Endothelial cell (in vitro differentiated cells): ENCODE data around the gene OR5K1. TPM values are rescaled to one million over a fixed set of nuclear protein-coding genes. Genes with fewer than 3 reads are reported as not detected.

ENCODE experiments used
- DNase-seq: peaks from one replicate; pipeline ENCODE4 v3.0.0; 2021; ENCODE audit warnings: low spot score
- H3K27ac Mint-ChIP-seq: one replicate; pipeline ENCODE4 v1.8.0; 2021; ENCODE audit warnings: mixed read lengths, inconsistent platforms; ENCODE audit not compliant: unreplicated experiment
- H3K27me3 Mint-ChIP-seq: one replicate; pipeline ENCODE4 v1.8.0; 2021; ENCODE audit warnings: mild to moderate bottlenecking, moderate library complexity, mixed read lengths, inconsistent platforms; ENCODE audit not compliant: unreplicated experiment
- H3K36me3 Mint-ChIP-seq: one replicate; pipeline ENCODE4 v1.8.0; 2021; ENCODE audit warnings: mild to moderate bottlenecking, low read depth, mixed read lengths, inconsistent platforms; ENCODE audit not compliant: unreplicated experiment
- H3K4me1 Mint-ChIP-seq: one replicate; pipeline ENCODE4 v1.8.0; 2021; ENCODE audit warnings: mild to moderate bottlenecking, mixed read lengths, inconsistent platforms; ENCODE audit not compliant: unreplicated experiment
- H3K4me3 Mint-ChIP-seq: one replicate; pipeline ENCODE4 v1.8.0; 2021; ENCODE audit warnings: mild to moderate bottlenecking, mixed read lengths, inconsistent platforms; ENCODE audit not compliant: unreplicated experiment
- H3K9me3 Mint-ChIP-seq: one replicate; pipeline ENCODE4 v1.8.0; 2021; ENCODE audit warnings: mixed read lengths, inconsistent platforms; ENCODE audit not compliant: unreplicated experiment
- total RNA-seq: library from RNA; stranded (reverse); fragmentation: NEBNext Ultra II Directional; extraction: Animal tissue kit (Norgen Biotek cat#: 25700); gene quantifications from one replicate; pipeline ENCODE4 v1.2.1, GENCODE V29; 2021; ENCODE audit not compliant: unreplicated experiment
- TF ChIP-seq, protein P1 (sequence below): fragments of 200-600 bp; sonication (generic); IDR thresholded peaks from one replicate; pipeline ENCODE4 v1.5.0; 2021; ENCODE audit warnings: antibody characterized with exemption; ENCODE audit not compliant: unreplicated experiment

The OR5K1 gene
- total RNA-seq, 1 donor from 2014 or later: not detected

- Mint-ChIP-seq H3K4me3 (no peak overlapping the region), H3K4me1 (peaks cover 4% of the 10 kb centered on the region), H3K27ac (no peak overlapping the region), H3K27me3 (no peaks in the 10 kb centered on the region), H3K9me3 (no peaks in the 10 kb centered on the region), H3K36me3 (no peaks in the 10 kb centered on the region)
- no peak for DNase-seq
- TF ChIP-seq, protein P1, sequence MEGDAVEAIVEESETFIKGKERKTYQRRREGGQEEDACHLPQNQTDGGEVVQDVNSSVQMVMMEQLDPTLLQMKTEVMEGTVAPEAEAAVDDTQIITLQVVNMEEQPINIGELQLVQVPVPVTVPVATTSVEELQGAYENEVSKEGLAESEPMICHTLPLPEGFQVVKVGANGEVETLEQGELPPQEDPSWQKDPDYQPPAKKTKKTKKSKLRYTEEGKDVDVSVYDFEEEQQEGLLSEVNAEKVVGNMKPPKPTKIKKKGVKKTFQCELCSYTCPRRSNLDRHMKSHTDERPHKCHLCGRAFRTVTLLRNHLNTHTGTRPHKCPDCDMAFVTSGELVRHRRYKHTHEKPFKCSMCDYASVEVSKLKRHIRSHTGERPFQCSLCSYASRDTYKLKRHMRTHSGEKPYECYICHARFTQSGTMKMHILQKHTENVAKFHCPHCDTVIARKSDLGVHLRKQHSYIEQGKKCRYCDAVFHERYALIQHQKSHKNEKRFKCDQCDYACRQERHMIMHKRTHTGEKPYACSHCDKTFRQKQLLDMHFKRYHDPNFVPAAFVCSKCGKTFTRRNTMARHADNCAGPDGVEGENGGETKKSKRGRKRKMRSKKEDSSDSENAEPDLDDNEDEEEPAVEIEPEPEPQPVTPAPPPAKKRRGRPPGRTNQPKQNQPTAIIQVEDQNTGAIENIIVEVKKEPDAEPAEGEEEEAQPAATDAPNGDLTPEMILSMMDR: no peak
These were observed 17.0 kb upstream of the OR5K1 start for GRCh38 chr3:98445949-98446406.

DNA sequence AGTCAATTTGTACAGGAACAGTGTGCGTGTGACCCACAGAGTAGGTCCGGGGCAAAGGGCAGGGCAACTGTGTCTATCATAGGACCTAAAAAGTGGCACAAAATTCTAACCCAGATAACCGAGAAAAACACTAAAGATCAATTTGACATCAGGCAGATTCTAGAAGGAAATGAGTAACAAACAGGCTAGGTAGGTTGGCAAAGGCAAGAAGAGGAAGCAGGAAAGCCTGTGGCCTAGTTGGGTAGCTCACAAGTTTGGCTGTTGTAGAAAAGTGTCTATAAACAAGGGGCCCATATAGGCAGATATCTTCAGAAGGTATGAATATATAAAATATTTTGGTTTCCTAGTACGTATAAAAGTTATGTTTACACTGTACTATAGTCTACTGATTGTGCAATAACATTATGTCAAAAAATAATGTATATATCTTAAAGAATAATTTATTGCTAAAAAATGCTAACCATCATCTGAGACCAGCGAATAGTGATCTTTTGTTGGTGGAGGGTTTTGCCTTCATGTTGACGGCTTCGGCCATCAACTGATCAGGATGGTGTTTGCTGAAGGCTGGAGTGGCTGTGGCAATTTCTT lies 13.3 kb upstream of the OR5K1 start:
- DNase-seq: no peak
- TF ChIP-seq, protein P1: no peak
- Mint-ChIP-seq H3K36me3 (no peaks in the 10 kb centered on the region), H3K27ac (no peak overlapping the region), H3K4me1 (peaks cover 4% of the 10 kb centered on the region), H3K27me3 (no peaks in the 10 kb centered on the region), H3K4me3 (no peak overlapping the region), H3K9me3 (no peaks in the 10 kb centered on the region)

DNA sequence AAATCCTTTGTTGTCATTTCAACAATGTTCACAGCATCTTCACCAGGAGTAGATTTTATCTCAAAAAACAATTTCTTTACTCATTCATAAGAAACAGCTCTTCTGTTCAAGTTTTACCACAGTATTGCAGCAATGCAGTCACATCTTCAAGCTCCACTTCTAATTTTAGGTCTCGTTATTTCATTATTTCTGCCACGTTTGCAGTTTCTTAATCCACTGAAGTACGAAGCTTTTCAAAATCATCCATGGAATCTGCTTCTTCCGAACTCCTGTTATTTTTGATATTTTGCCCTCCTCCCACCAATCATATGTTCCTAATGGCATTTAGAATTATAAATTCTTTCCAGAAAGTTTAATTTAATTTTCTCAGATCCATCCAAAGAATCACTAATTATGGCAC lies 12.6 kb upstream of the OR5K1 start:
- H3K27me3 Mint-ChIP-seq: no peaks in the 10 kb centered on the region
- no peak overlapping the region for H3K27ac Mint-ChIP-seq
- TF ChIP-seq, protein P1: no peak
- no peak for DNase-seq
- H3K4me3 Mint-ChIP-seq: no peak overlapping the region
- no peaks in the 10 kb centered on the region for H3K9me3 Mint-ChIP-seq
- no peaks in the 10 kb centered on the region for H3K36me3 Mint-ChIP-seq
- peaks cover 4% of the 10 kb centered on the region for H3K4me1 Mint-ChIP-seq

- Mint-ChIP-seq H3K9me3 (no peaks in the 10 kb centered on the region), H3K36me3 (no peaks in the 10 kb centered on the region), H3K27ac (no peak overlapping the region), H3K4me1 (no peaks in the 10 kb centered on the region), H3K27me3 (no peaks in the 10 kb centered on the region), H3K4me3 (no peak overlapping the region)
- no peak for DNase-seq
- TF ChIP-seq, protein P1: no peak
These were observed 9.2 kb upstream of the OR5K1 start for GRCh38 chr3:98453827-98454226.

- Mint-ChIP-seq H3K27ac (no peak overlapping the region), H3K4me3 (no peak overlapping the region), H3K27me3 (no peaks in the 10 kb centered on the region), H3K36me3 (no peaks in the 10 kb centered on the region), H3K4me1 (no peaks in the 10 kb centered on the region), H3K9me3 (no peaks in the 10 kb centered on the region)
- TF ChIP-seq, protein P1: no peak
- no peak for DNase-seq
These were observed 8.1 kb upstream of the OR5K1 start for GRCh38 chr3:98454929-98455328.
